A549 treated with CORT108297 at 1 μM for 4 hours (cell line): Measurements from ENCODE around the gene TMEM38A. TPM values are rescaled to one million over a fixed set of nuclear protein-coding genes. Genes with fewer than 3 reads are reported as not detected.

Experiments
- total RNA-seq: library from RNA; stranded (reverse); fragments of 200-300 nt; extraction: Qiagen RNA extraction; gene quantifications from 5 replicates; pipeline ENCODE4 v1.2.3, GENCODE V29; 2022

The TMEM38A gene, protein sequence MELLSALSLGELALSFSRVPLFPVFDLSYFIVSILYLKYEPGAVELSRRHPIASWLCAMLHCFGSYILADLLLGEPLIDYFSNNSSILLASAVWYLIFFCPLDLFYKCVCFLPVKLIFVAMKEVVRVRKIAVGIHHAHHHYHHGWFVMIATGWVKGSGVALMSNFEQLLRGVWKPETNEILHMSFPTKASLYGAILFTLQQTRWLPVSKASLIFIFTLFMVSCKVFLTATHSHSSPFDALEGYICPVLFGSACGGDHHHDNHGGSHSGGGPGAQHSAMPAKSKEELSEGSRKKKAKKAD
- 1.2 to 1.5 TPM (median 1.3 TPM) in 5 replicates for total RNA-seq

DNA sequence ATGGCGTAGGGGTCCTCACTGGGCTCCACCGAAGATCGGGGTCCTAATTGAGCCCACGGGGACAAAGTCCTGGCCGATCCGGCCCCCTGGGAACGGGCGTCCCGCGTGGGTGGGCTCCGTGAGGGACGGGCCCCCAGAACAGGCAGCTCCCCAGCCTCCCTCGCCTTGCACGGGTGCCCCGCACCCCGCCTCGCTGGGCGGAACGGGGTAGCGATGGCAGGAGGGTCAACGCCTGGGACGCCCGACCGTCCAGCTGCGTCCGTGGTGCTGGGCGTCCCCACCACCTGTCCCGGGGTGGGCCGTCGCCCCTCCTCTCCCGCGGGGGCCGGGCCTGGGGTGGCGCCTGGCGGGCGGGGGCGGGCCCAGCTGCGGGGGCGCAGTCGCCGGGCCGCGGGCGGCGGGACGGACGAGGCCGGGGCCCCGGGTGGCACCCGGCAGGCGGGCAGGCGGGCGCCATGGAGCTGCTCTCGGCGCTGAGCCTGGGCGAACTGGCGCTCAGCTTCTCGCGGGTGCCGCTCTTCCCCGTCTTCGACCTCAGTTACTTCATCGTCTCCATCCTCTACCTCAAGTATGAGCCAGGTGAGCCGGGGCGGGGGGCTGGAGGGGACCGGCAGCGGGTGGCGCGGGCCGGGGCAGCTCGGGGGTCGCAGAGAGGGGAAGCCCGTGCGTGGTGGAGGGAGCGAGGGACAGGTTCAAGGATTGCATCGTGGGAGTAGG is at the start of gene TMEM38A:
Gene TMEM38A (plus strand): TSS at position 377 of the 717 bp plus-strand sequence. CDS start 79 bp downstream, at position 456.

DNA sequence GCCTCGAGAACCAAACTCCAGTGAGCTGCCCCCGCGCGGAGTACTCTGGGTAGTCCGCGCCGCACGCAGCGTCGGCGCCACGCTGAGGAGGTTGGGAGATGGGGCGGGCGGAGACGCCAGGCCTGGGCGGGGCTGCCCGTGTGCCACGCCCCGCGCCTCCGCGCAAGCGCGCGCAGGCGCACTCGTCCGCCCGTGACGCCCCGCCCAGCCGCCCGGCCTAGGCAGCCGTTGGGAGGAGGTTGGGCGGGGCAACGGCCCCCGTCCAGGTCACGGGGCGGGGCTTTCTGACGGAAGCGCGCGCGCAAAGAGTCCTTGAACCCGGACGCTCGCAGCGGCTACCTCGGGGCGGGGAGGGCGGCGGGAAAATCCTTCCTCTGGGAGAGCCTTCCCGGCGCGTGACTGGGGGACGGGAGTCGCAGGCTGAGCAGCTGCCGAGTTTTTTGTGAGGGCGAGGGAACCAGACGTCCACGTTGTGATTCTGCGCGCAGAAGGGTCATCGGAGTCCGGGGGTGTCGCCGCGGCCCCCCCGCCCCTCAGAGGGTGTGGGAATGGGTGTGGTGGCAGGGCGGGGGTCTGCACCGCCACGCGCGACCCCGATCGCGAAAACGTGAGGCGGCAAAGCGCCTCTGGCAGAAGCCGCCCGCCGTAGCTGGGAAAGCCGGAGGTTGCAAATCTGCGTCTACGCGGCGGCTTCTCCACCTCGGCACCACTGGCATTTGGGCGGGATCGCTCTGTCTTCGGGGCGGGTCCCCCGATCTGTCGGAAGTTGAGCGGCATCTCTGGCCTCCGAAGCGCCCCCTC is 32.6 kb upstream of the TMEM38A start, which contains the start of gene MED26:
Gene MED26 (minus strand): TSS at position 22 of the 801 bp plus-strand sequence. CDS start 261 bp downstream, outside the sequence.

DNA sequence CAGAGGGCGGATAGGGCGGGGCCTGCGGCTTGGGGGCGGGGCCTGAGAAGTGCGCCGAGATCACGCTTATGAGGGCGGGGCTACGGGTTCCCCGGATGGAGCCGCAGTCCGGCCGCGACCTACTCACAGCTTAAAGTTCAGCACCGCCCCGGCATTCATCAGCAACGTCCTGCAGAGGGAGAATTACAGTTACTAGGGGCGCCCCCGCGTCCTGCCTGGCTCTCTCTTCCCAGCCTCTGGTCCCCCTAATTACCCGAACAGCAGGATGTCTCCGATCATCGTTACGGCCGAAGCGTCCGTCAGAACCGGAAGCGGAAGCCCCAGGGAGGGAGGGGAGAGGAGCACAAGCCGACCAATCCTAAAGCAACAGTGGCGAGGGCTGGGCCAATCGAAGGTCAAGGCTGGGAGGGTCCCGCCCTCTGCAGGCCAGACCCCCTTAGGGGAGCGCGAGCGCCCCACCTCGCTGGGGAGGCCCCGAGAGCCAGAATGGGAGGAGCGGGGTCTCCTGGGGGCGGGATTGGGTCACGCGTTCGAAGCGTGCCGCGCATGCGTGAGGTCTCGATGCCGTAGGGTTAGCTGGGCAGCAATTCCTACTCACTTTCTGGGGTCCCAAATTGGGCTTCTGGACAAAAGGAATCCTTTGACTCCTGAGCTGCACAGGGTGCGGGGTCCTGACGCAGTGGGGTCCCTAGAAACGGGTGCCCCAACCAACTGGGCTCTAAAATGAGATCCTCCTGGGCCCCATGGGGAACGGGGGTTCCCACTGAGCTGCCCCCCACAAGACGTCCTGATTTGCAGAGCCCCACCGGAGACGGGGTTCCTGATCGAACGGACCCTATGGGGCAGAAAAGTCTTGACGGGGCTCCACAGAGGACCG is 869 bp upstream of the TMEM38A start, which contains the start of gene SMIM7:
Gene SMIM7 (minus strand): TSS at position 313 of the 877 bp plus-strand sequence. CDS start 34 bp downstream, at position 279.

Other genes starting within 250 kb of the TMEM38A start
- gene EPS15L1, start 189.2 kb upstream of the TMEM38A start, total RNA-seq: 14.4 to 16.5 TPM (median 16.3 TPM) in 5 replicates
- gene CALR3, start 165.0 kb upstream of the TMEM38A start, total RNA-seq: not detected in 5 replicates
- gene C19orf44, start 164.7 kb upstream of the TMEM38A start, total RNA-seq: 2.7 to 3.4 TPM (median 3.3 TPM) in 5 replicates
- gene CHERP, start 118.7 kb upstream of the TMEM38A start, total RNA-seq: 27.7 to 33.4 TPM (median 31.9 TPM) in 5 replicates
- 17.9 to 21.3 TPM (median 19.1 TPM) in 5 replicates for gene SLC35E1, start 88.7 kb upstream of the TMEM38A start, total RNA-seq
- 3.5 to 6.0 TPM (median 5.1 TPM) in 5 replicates for gene MED26, start 32.9 kb upstream of the TMEM38A start, total RNA-seq
- 68.0 to 85.7 TPM (median 73.9 TPM) in 5 replicates for gene SMIM7, start 995 bp upstream of the TMEM38A start, total RNA-seq
- not detected in 5 replicates for gene NWD1, start 58.7 kb downstream of the TMEM38A start, total RNA-seq
- 18.5 to 25.2 TPM (median 23.5 TPM) in 5 replicates for gene SIN3B, start 168.3 kb downstream of the TMEM38A start, total RNA-seq
- not detected in 5 replicates for gene F2RL3, start 227.9 kb downstream of the TMEM38A start, total RNA-seq